ENCODE measurements around the gene TBL3.
A peak's percentile ranks its signal among the peaks of the same experiment; 100 is the strongest.
"Not testable (repeated sequence)": the region's sequence is repeated elsewhere in the genome, so short reads cannot be mapped to it uniquely, and the experiment has no call there.

Gene TBL3

GRCh38 chr16:1944612-1945199 lies 27.1 kb upstream of the TBL3 start:
- DNase-seq = no peak

- DNase-seq = no peak
These were observed 26.1 kb upstream of the TBL3 start for GRCh38 chr16:1945559-1946391.

GRCh38 chr16:1946495-1947368 lies 25.1 kb upstream of the TBL3 start:
- no peak for DNase-seq

- DNase-seq = no peak
These were observed 24.5 kb upstream of the TBL3 start for GRCh38 chr16:1947369-1947670.

GRCh38 chr16:1949507-1949906 lies 22.3 kb upstream of the TBL3 start:
- no peak for DNase-seq

- no peak for DNase-seq
These were observed 21.8 kb upstream of the TBL3 start for GRCh38 chr16:1950047-1950446.

- no peak for DNase-seq
These were observed 21.3 kb upstream of the TBL3 start for GRCh38 chr16:1950559-1950958.

GRCh38 chr16:1953734-1954133 lies 18.1 kb upstream of the TBL3 start:
- no peak for DNase-seq

GRCh38 chr16:1957434-1958142 lies 14.3 kb upstream of the TBL3 start:
- not testable (repeated sequence) for DNase-seq

- DNase-seq = not testable (repeated sequence)
These were observed 13.7 kb upstream of the TBL3 start for GRCh38 chr16:1958143-1958491.

GRCh38 chr16:1958715-1959268 lies 13.1 kb upstream of the TBL3 start:
- no peak for DNase-seq

GRCh38 chr16:1959269-1960039 lies 12.4 kb upstream of the TBL3 start, which contains the start of gene NDUFB10:
NDUFB10 (plus strand) TSS chr16:1959538; CDS start chr16:1959625, 87 bp downstream.
- peak; percentile 52 for DNase-seq

GRCh38 chr16:1960665-1961630 lies 10.9 kb upstream of the TBL3 start:
- DNase-seq = no peak

GRCh38 chr16:1961651-1962067 lies 10.2 kb upstream of the TBL3 start:
- no peak for DNase-seq

- DNase-seq = not testable (repeated sequence)
These were observed 9.4 kb upstream of the TBL3 start for GRCh38 chr16:1962161-1963153.

- DNase-seq = no peak
These were observed 7.9 kb upstream of the TBL3 start for GRCh38 chr16:1963806-1964505.

GRCh38 chr16:1964506-1965395 lies 7.1 kb upstream of the TBL3 start, which contains the start of gene RPS2:
RPS2 (minus strand) TSS chr16:1964826; CDS start chr16:1964625, 201 bp downstream.
- peak; percentile 96 for DNase-seq
